ENCODE data around the gene MGLL. TPM values are rescaled to one million over a fixed set of nuclear protein-coding genes. Genes with fewer than 3 reads are reported as not detected.

MGLL gene
- total RNA-seq, 1 experiment from 2014 or later = 6.8 TPM

DNA sequence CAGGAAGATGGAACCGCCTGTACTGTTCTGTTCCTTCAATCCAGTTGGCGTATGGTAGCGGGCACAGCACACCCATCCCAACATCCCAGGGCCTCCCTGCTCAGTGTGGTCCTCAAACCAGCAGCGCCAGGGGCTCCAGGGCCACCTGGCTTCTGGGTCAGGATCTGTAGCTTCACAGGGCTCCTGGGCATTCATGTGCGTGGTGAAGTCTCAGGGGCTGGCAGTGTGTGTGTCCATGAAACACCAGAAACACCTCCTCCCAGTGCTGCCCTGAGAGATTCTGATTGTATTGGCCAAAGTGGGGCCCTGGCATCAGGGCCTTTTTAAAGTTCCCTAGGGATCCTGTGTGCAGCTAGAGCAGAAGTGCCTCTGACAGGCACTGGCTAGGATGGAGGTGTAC lies 107.4 kb downstream of the MGLL start:
- no peaks in the 10 kb centered on the region for H3K27me3 ChIP-seq (ENCODE audit: insufficient read depth, low read length)
- ChIA-PET POLR2A (no interaction called here), RAD21 (ENCODE audit: low non-redundant PET in 1 of 2, low total read pairs in 2 of 2, uncharacterized antibody in 2 of 2, unreplicated experiment in 2 of 2) (no interaction called here), CTCF (no interaction called here)
- no peak overlapping the region for H3K27ac ChIP-seq (ENCODE audit: low read depth, low read length)
- no peak for TF ChIP-seq EGR1 (IDR thresholded peaks at IDR 0.05; ENCODE audit: low read depth)
- TF ChIP-seq ZNF274 (IDR thresholded peaks at IDR 0.05; ENCODE audit: low read depth, low read length) = no peak
- TF ChIP-seq FOSL1 (IDR thresholded peaks at IDR 0.05; ENCODE audit: low read depth) = no peak
- TF ChIP-seq, protein P1, sequence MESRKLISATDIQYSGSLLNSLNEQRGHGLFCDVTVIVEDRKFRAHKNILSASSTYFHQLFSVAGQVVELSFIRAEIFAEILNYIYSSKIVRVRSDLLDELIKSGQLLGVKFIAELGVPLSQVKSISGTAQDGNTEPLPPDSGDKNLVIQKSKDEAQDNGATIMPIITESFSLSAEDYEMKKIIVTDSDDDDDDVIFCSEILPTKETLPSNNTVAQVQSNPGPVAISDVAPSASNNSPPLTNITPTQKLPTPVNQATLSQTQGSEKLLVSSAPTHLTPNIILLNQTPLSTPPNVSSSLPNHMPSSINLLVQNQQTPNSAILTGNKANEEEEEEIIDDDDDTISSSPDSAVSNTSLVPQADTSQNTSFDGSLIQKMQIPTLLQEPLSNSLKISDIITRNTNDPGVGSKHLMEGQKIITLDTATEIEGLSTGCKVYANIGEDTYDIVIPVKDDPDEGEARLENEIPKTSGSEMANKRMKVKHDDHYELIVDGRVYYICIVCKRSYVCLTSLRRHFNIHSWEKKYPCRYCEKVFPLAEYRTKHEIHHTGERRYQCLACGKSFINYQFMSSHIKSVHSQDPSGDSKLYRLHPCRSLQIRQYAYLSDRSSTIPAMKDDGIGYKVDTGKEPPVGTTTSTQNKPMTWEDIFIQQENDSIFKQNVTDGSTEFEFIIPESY (IDR thresholded peaks at IDR 0.05; ENCODE audit: extremely low read depth, insufficient replicate concordance, low read length) = no peak
- no peak for TF ChIP-seq JUND (IDR thresholded peaks at IDR 0.05)
- no peak for TF ChIP-seq YY1 (IDR thresholded peaks at IDR 0.05; ENCODE audit: extremely low read depth, insufficient replicate concordance, low read depth, low read length)
- no peak overlapping the region for H3K9ac ChIP-seq (ENCODE audit: low read length)
- no TSS peak for BruUV-seq (replicated peaks)
- no peak for DNase-seq (ENCODE audit: low read depth, low spot score)
- H3K4me2 ChIP-seq (ENCODE audit: low read length) = no peak overlapping the region
- no peak for ATAC-seq
- H3K36me3 ChIP-seq (ENCODE audit: control insufficient read depth in 1 of 2, insufficient read depth in 2 of 2, low read length in 2 of 2) = no peaks in the 10 kb centered on the region
- H3K4me1 ChIP-seq (ENCODE audit: control insufficient read depth in 1 of 2, insufficient read depth in 2 of 2, low read length in 2 of 2) = peaks cover 0 to 8% of the 10 kb centered on the region in 2 experiments; a peak in 1 of 4 replicates
- H2AFZ ChIP-seq (ENCODE audit: low read depth, low read length, poor library complexity, severe bottlenecking) = no peak overlapping the region
- no peaks in the 10 kb centered on the region for H3K9me2 ChIP-seq (ENCODE audit: insufficient read depth)
- H3K79me2 ChIP-seq (ENCODE audit: insufficient read depth, low read length) = no peaks in the 10 kb centered on the region
- H4K20me1 ChIP-seq (ENCODE audit: insufficient read depth) = no peaks in the 10 kb centered on the region
- intact Hi-C loops (cut with micrococcal nuclease) = no loop called here
- no peak overlapping the region for H3K4me3 ChIP-seq (replicated peaks in 1 of 2; ENCODE audit: low read depth in 1 of 2, low read length in 2 of 2)
- no peaks in the 10 kb centered on the region for H3K9me3 ChIP-seq (ENCODE audit: control insufficient read depth in 1 of 2, insufficient read depth in 1 of 2, low read depth in 1 of 2, low read length in 2 of 2)

DNA sequence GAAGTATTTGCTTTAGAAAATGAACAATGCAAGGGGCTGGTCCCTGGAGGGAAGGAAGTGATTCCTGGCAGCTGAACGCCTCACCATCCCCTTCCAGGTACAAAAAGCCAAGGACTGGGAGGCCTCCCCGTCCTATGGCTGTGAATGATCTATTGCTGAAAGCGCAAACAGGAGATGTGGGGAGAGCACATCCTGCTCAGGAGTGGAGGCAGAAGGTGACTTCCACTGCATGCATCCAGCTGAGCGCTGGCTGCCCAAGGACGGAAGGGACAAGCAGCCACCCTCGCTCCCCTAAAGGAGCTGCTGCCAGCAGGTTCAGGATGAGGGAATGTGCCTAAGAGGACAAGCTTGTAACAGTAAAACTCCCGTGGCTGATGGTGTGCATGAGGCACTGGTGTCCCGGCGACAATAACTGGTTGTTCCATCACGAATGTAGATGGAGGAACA lies 108.2 kb downstream of the MGLL start:
- Histone ChIP-seq H3K4me2 (ENCODE audit: low read length) (no peak overlapping the region), H2AFZ (ENCODE audit: low read depth, low read length, poor library complexity, severe bottlenecking) (no peak overlapping the region), H4K20me1 (ENCODE audit: insufficient read depth) (no peaks in the 10 kb centered on the region), H3K27me3 (ENCODE audit: insufficient read depth, low read length) (no peaks in the 10 kb centered on the region), H3K4me1 (ENCODE audit: control insufficient read depth in 1 of 2, insufficient read depth in 2 of 2, low read length in 2 of 2) (peaks cover 0 to 8% of the 10 kb centered on the region in 2 experiments; a peak in 1 of 4 replicates), H3K27ac (ENCODE audit: low read depth, low read length) (no peak overlapping the region), H3K9me3 (ENCODE audit: control insufficient read depth in 1 of 2, insufficient read depth in 1 of 2, low read depth in 1 of 2, low read length in 2 of 2) (no peaks in the 10 kb centered on the region), H3K36me3 (ENCODE audit: control insufficient read depth in 1 of 2, insufficient read depth in 2 of 2, low read length in 2 of 2) (no peaks in the 10 kb centered on the region), H3K4me3 (replicated peaks in 1 of 2; ENCODE audit: low read depth in 1 of 2, low read length in 2 of 2) (no peak overlapping the region), H3K9ac (ENCODE audit: low read length) (no peak overlapping the region), H3K9me2 (ENCODE audit: insufficient read depth) (no peaks in the 10 kb centered on the region), H3K79me2 (ENCODE audit: insufficient read depth, low read length) (no peaks in the 10 kb centered on the region)
- ATAC-seq (no peak), DNase-seq (ENCODE audit: low read depth, low spot score) (no peak)
- ChIA-PET POLR2A (no interaction called here), CTCF (no interaction called here), RAD21 (ENCODE audit: low non-redundant PET in 1 of 2, low total read pairs in 2 of 2, uncharacterized antibody in 2 of 2, unreplicated experiment in 2 of 2) (no interaction called here)
- BruUV-seq (replicated peaks) = no TSS peak
- intact Hi-C loops (cut with micrococcal nuclease) = no loop called here
- no peak for TF ChIP-seq ZNF274 (IDR thresholded peaks at IDR 0.05; ENCODE audit: low read depth, low read length)
- TF ChIP-seq ZFX (IDR thresholded peaks at IDR 0.05) = no peak
- TF ChIP-seq, protein P2, sequence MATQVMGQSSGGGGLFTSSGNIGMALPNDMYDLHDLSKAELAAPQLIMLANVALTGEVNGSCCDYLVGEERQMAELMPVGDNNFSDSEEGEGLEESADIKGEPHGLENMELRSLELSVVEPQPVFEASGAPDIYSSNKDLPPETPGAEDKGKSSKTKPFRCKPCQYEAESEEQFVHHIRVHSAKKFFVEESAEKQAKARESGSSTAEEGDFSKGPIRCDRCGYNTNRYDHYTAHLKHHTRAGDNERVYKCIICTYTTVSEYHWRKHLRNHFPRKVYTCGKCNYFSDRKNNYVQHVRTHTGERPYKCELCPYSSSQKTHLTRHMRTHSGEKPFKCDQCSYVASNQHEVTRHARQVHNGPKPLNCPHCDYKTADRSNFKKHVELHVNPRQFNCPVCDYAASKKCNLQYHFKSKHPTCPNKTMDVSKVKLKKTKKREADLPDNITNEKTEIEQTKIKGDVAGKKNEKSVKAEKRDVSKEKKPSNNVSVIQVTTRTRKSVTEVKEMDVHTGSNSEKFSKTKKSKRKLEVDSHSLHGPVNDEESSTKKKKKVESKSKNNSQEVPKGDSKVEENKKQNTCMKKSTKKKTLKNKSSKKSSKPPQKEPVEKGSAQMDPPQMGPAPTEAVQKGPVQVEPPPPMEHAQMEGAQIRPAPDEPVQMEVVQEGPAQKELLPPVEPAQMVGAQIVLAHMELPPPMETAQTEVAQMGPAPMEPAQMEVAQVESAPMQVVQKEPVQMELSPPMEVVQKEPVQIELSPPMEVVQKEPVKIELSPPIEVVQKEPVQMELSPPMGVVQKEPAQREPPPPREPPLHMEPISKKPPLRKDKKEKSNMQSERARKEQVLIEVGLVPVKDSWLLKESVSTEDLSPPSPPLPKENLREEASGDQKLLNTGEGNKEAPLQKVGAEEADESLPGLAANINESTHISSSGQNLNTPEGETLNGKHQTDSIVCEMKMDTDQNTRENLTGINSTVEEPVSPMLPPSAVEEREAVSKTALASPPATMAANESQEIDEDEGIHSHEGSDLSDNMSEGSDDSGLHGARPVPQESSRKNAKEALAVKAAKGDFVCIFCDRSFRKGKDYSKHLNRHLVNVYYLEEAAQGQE (IDR thresholded peaks at IDR 0.05; ENCODE audit: low read depth) = no peak
- no peak for TF ChIP-seq SIN3A (IDR thresholded peaks at IDR 0.05; ENCODE audit: low read depth)
- no peak for TF ChIP-seq SRF (IDR thresholded peaks at IDR 0.05; ENCODE audit: low read depth)
- TF ChIP-seq FOSL1 (IDR thresholded peaks at IDR 0.05; ENCODE audit: low read depth) = no peak
- no peak for TF ChIP-seq RAD21 (IDR thresholded peaks at IDR 0.05; ENCODE audit: low read depth)
- no peak for TF ChIP-seq POLR2A (IDR thresholded peaks at IDR 0.05; ENCODE audit: borderline replicate concordance, extremely low read depth, insufficient read depth, insufficient read length)
- TF ChIP-seq EGR1 (IDR thresholded peaks at IDR 0.05; ENCODE audit: low read depth) = no peak
- TF ChIP-seq TCF7L2 (IDR thresholded peaks at IDR 0.05; ENCODE audit: borderline replicate concordance, extremely low read depth, insufficient read depth, insufficient read length) = no peak
- no peak for TF ChIP-seq CEBPB (IDR thresholded peaks at IDR 0.05; ENCODE audit: low read depth)
- no peak for TF ChIP-seq SP1 (IDR thresholded peaks at IDR 0.05; ENCODE audit: low read depth)
- TF ChIP-seq CBX3 (IDR thresholded peaks at IDR 0.05; ENCODE audit: low read depth) = no peak
- TF ChIP-seq EZH2phosphoT487 (IDR thresholded peaks at IDR 0.05; ENCODE audit: borderline replicate concordance) = no peak
- TF ChIP-seq, protein P3, sequence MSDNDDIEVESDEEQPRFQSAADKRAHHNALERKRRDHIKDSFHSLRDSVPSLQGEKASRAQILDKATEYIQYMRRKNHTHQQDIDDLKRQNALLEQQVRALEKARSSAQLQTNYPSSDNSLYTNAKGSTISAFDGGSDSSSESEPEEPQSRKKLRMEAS (IDR thresholded peaks at IDR 0.05) = no peak
